SK-N-SH treated with all-trans-retinoic acid at 6 μM for 48 hours (cell line): ENCODE measurements around the gene C4B.

Source experiments
- ATAC-seq: fragments of 200-7000 bp; cut with Tn5 transposase; 3 replicates; pipeline ENCODE4 v1.9.1; 2020; ENCODE audit warnings: mild to moderate bottlenecking, moderate library complexity
- ARNTL ChIP-seq: fragments of 450-650 bp; formaldehyde crosslinking; IDR thresholded peaks from 2 replicates; pipeline ENCODE4 v1.5.0; 2020; ENCODE audit warnings: low read depth, mild to moderate bottlenecking, moderate library complexity, borderline replicate concordance
- BACH2 ChIP-seq: fragments of 250-450 bp; sonication (Bioruptor Pico); IDR thresholded peaks from 2 replicates; pipeline ENCODE4 v1.9.0; 2021; ENCODE audit warnings: mild to moderate bottlenecking, borderline replicate concordance
- CSDC2 ChIP-seq: fragments of 250-450 bp; sonication (Bioruptor Pico); IDR thresholded peaks from 2 replicates; pipeline ENCODE4 v1.5.0; 2020; ENCODE audit warnings: mild to moderate bottlenecking, moderate library complexity
- ESRRG ChIP-seq: fragments of 250-450 bp; sonication (Bioruptor Pico); IDR thresholded peaks from 2 replicates; pipeline ENCODE4 v1.6.1; 2021; ENCODE audit warnings: mild to moderate bottlenecking
- GLIS3 ChIP-seq: fragments of 250-450 bp; sonication (Bioruptor Pico); IDR thresholded peaks from 2 replicates; pipeline ENCODE4 v1.5.0; 2020; ENCODE audit warnings: mild to moderate bottlenecking, moderate library complexity
- ISL1 ChIP-seq: fragments of 250-450 bp; sonication (Bioruptor Pico); IDR thresholded peaks from 2 replicates; pipeline ENCODE4 v2.1.2; 2022; ENCODE audit warnings: mild to moderate bottlenecking, moderate library complexity
- OSR1 ChIP-seq: fragments of 250-450 bp; sonication (Bioruptor Pico); IDR thresholded peaks from 2 replicates; pipeline ENCODE4 v1.8.0; 2022; ENCODE audit warnings: moderate library complexity, mild to moderate bottlenecking, inconsistent platforms
- PPARA ChIP-seq: fragments of 250-450 bp; sonication (Bioruptor Pico); IDR thresholded peaks from 2 replicates; pipeline ENCODE4 v1.5.0; 2020; ENCODE audit warnings: mild to moderate bottlenecking, borderline replicate concordance
- RARB ChIP-seq: fragments of 250-450 bp; sonication (Bioruptor Pico); IDR thresholded peaks from 2 replicates; pipeline ENCODE4 v1.8.0; 2021; ENCODE audit warnings: mild to moderate bottlenecking, moderate library complexity
- SNAI2 ChIP-seq: fragments of 250-450 bp; sonication (Bioruptor Pico); IDR thresholded peaks from 2 replicates; pipeline ENCODE4 v1.5.0; 2020; ENCODE audit warnings: mild to moderate bottlenecking, moderate library complexity
- TCF4 ChIP-seq: fragments of 250-450 bp; sonication (Bioruptor Pico); IDR thresholded peaks from 2 replicates; pipeline ENCODE4 v1.8.0; 2021; ENCODE audit warnings: mild to moderate bottlenecking, moderate library complexity, borderline replicate concordance
- TOX ChIP-seq: fragments of 250-450 bp; sonication (Bioruptor Pico); IDR thresholded peaks from 2 replicates; pipeline ENCODE4 v1.8.0; 2021; ENCODE audit warnings: mild to moderate bottlenecking, moderate library complexity, borderline replicate concordance
- ZC3H10 ChIP-seq: fragments of 250-450 bp; sonication (Bioruptor Pico); IDR thresholded peaks from 2 replicates; pipeline ENCODE4 v1.5.1; 2021; ENCODE audit warnings: mild to moderate bottlenecking, moderate library complexity
- ZFP3 ChIP-seq: fragments of 250-450 bp; sonication (Bioruptor Pico); IDR thresholded peaks from 2 replicates; pipeline ENCODE4 v1.5.0; 2020; ENCODE audit warnings: mild to moderate bottlenecking, moderate library complexity
- ZFP30 ChIP-seq: fragments of 450-650 bp; formaldehyde crosslinking; IDR thresholded peaks from 2 replicates; pipeline ENCODE4 v1.5.0; 2022; ENCODE audit warnings: mild to moderate bottlenecking, moderate library complexity
- ZNF565 ChIP-seq: fragments of 450-650 bp; formaldehyde crosslinking; conservative IDR thresholded peaks from 2 replicates; pipeline ENCODE4 v1.5.0; 2020; ENCODE audit warnings: low read depth, mild to moderate bottlenecking, moderate library complexity
- ZNF70 ChIP-seq: fragments of 450-650 bp; formaldehyde crosslinking; IDR thresholded peaks from 2 replicates; pipeline ENCODE4 v1.5.0; 2020; ENCODE audit warnings: mild to moderate bottlenecking, moderate library complexity
- ZNF8 ChIP-seq: fragments of 450-650 bp; formaldehyde crosslinking; IDR thresholded peaks from 2 replicates; pipeline ENCODE4 v1.5.0; 2020; ENCODE audit warnings: mild to moderate bottlenecking, moderate library complexity
- TF ChIP-seq, protein P1 (sequence below): fragments of 250-450 bp; sonication (Bioruptor Pico); IDR thresholded peaks from 2 replicates; pipeline ENCODE4 v1.5.1; 2021; ENCODE audit warnings: mild to moderate bottlenecking, moderate library complexity
- TF ChIP-seq, protein P2 (sequence below): fragments of 250-450 bp; sonication (Bioruptor Pico); IDR thresholded peaks from 2 replicates; pipeline ENCODE4 v1.8.0; 2021; ENCODE audit warnings: low read depth, mild to moderate bottlenecking, moderate library complexity, borderline replicate concordance
- TF ChIP-seq, protein P3 (sequence below): fragments of 250-450 bp; sonication (Bioruptor Pico); IDR thresholded peaks from 2 replicates; pipeline ENCODE4 v1.5.0; 2020; ENCODE audit warnings: mild to moderate bottlenecking, moderate library complexity

The C4B gene

DNA sequence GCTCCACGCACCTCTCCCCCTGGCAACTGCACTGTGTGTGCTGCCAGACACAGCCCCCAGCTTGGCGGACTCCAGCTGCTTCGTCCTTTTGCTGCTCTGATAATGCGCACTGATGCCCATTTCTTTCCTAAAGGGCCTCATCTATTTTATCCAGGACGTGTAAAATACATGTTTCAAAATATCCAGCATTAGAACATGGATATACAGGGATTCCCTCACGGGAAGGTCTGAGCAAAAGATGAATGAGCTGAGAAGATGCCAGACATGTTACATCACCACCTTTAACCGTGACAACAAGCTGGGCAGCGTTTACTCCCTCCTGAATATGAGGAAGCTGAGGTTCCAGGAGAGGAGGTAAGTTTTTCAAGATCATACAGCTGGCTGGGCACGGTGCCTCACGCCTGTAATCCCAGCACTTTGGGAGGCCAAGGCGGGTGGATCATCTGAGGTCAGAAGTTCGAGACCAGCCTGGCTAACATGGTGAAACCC is 61.8 kb downstream of the C4B start:
- peak; percentile 54 for ATAC-seq
- no peak for TF ChIP-seq ZNF565
- TF ChIP-seq, protein P1, sequence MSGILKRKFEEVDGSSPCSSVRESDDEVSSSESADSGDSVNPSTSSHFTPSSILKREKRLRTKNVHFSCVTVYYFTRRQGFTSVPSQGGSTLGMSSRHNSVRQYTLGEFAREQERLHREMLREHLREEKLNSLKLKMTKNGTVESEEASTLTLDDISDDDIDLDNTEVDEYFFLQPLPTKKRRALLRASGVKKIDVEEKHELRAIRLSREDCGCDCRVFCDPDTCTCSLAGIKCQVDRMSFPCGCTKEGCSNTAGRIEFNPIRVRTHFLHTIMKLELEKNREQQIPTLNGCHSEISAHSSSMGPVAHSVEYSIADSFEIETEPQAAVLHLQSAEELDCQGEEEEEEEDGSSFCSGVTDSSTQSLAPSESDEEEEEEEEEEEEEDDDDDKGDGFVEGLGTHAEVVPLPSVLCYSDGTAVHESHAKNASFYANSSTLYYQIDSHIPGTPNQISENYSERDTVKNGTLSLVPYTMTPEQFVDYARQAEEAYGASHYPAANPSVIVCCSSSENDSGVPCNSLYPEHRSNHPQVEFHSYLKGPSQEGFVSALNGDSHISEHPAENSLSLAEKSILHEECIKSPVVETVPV (CRISPR knock-in tag) = no peak

DNA sequence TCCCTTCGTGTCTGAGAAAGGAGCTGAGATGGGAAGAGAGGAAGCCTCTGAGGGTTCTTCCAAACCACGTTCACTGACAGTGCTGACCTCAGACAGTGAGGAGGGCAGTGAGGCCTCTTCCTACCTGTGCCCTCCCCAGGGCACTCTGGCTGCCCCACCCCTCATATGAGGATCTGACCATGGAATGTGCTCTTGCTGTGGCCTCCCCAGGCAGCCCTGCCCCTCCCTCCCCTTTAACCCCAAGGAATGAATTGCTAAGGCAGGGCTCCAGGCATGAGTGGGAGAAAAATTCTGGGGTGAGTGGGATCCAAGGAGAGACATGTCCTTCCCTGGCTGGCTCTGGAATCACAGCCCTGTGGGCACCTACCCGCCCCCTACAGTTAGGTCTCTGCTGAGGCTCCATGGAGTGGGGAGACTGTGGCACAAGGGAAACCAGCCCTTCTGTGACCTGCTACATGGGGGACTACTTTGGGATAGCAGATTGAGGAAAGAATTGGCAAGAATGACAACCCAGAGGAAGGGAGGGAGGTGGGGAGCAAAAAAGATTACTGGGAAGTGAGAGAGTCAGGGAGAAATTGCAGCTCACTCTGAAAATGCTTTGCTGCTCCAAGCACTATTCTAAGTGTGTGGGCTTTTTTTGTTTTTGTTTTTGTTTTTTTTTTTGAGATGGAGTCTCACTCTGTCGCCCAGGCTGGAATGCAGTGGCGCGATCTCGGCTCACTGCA is 65.1 kb downstream of the C4B start:
- ATAC-seq = no peak
- TF ChIP-seq SNAI2 (CRISPR knock-in tag) = no peak
- TF ChIP-seq, protein P1 (CRISPR knock-in tag) = no peak
- TF ChIP-seq ZFP3 = no peak
- TF ChIP-seq ZNF565 = no peak
- TF ChIP-seq RARB (CRISPR knock-in tag) = no peak
- no peak for TF ChIP-seq ZFP30 (CRISPR knock-in tag)
- no peak for TF ChIP-seq ARNTL (CRISPR knock-in tag)
- TF ChIP-seq, all 23 proteins: peak for 0

DNA sequence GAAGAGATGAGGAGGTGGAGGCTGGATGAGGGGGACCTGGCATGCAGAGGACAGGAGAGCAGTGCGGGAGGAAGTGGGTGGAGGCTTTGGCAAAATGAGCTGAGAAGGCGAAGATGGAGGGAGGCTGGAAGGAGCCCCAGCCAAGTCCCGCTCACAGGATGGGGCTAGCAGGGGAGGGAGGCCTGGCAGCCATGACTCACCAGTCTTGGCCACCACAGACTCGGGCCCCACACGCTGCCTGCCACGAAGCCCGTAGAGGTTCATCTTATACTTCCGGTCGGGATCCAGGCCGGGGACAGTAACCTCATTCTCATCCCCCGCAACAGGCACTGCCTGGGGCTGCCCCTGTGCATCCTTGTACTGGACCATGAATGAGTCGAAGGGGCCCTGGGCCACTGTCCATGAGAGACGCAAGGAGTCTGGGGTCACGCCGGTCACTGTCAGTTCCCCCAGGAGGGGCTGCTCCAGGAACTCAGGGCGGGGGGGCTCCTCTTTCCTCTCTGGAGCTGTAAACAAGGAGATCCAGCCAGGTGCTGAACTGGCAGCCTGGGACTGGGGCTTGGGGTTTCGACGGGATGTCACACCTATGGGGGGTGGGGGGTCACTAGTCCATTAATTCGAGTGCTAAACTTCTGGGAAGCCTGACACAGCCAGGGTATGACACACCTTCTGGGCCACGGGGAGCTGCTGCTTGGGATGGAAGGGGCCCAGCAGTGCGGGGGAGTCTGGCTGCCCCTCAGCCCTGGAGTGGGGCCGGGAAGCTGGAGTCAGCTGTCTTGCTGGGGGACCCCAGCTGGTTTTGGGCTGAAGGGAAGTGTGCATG is 66.8 kb downstream of the C4B start:
- peak; percentile 57; the same call in 1 of the 2 replicates for TF ChIP-seq ZFP3
- no peak for TF ChIP-seq GLIS3 (CRISPR knock-in tag)
- TF ChIP-seq ISL1 (CRISPR knock-in tag) = no peak
- TF ChIP-seq ZNF70 = no peak
- TF ChIP-seq, all 23 proteins: peak for 1
- ATAC-seq = peak; percentile 85

DNA sequence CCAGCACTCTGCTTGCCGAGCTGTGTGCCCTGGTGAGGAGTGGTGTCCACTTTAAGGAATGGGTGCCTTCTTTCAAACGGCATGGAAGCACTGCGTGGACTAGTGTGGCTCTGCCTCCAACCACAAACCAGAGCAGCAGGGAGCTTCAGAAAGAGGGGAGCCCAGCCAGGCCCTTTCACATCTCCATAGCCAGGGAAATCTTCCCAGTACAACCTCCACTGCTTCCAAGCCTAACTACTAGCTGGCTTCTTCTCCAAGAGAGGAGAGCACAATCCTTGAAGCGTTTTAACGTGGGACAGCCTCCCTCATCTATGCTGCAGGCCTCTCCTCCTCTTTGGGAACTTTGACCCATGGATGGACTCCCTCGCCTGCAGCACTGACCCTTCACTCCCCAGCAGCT is 67.9 kb downstream of the C4B start:
- TF ChIP-seq GLIS3 (CRISPR knock-in tag) = no peak
- no peak for TF ChIP-seq PPARA (CRISPR knock-in tag)
- TF ChIP-seq BACH2 (CRISPR knock-in tag) = no peak
- no peak for TF ChIP-seq ZFP3
- TF ChIP-seq, protein P1 (CRISPR knock-in tag) = no peak
- no peak for ATAC-seq

DNA sequence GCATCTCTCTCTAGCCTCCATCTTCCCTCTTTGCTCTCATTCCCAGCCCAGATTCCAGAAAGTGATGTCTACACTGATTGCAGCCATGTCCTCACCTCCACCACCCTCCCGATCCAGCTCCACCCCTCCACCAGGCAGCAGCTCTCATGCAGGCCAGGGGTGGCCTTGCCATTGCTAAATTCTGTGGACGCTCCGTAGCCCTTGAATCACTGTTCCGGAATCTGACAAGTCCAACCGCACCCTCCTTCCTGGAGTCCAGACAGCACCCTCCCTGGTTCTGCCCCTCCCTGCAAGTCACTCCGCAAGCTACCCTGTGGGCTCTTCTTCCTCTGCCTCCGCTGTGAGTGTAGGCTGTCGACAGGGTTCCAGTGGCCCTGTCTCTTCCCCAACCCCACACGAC is 68.3 kb downstream of the C4B start:
- no peak for ATAC-seq
- no peak for TF ChIP-seq ARNTL (CRISPR knock-in tag)
- no peak for TF ChIP-seq OSR1 (CRISPR knock-in tag)
- TF ChIP-seq BACH2 (CRISPR knock-in tag) = no peak
- TF ChIP-seq, protein P2, sequence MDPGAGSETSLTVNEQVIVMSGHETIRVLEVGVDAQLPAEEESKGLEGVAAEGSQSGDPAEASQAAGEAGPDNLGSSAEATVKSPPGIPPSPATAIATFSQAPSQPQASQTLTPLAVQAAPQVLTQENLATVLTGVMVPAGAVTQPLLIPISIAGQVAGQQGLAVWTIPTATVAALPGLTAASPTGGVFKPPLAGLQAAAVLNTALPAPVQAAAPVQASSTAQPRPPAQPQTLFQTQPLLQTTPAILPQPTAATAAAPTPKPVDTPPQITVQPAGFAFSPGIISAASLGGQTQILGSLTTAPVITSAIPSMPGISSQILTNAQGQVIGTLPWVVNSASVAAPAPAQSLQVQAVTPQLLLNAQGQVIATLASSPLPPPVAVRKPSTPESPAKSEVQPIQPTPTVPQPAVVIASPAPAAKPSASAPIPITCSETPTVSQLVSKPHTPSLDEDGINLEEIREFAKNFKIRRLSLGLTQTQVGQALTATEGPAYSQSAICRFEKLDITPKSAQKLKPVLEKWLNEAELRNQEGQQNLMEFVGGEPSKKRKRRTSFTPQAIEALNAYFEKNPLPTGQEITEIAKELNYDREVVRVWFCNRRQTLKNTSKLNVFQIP (CRISPR knock-in tag) = no peak
- TF ChIP-seq ESRRG (CRISPR knock-in tag) = no peak
- no peak for TF ChIP-seq TOX (CRISPR knock-in tag)
- TF ChIP-seq, protein P1 (CRISPR knock-in tag) = no peak
- TF ChIP-seq SNAI2 (CRISPR knock-in tag) = no peak
- TF ChIP-seq PPARA (CRISPR knock-in tag) = no peak
- TF ChIP-seq, protein P3, sequence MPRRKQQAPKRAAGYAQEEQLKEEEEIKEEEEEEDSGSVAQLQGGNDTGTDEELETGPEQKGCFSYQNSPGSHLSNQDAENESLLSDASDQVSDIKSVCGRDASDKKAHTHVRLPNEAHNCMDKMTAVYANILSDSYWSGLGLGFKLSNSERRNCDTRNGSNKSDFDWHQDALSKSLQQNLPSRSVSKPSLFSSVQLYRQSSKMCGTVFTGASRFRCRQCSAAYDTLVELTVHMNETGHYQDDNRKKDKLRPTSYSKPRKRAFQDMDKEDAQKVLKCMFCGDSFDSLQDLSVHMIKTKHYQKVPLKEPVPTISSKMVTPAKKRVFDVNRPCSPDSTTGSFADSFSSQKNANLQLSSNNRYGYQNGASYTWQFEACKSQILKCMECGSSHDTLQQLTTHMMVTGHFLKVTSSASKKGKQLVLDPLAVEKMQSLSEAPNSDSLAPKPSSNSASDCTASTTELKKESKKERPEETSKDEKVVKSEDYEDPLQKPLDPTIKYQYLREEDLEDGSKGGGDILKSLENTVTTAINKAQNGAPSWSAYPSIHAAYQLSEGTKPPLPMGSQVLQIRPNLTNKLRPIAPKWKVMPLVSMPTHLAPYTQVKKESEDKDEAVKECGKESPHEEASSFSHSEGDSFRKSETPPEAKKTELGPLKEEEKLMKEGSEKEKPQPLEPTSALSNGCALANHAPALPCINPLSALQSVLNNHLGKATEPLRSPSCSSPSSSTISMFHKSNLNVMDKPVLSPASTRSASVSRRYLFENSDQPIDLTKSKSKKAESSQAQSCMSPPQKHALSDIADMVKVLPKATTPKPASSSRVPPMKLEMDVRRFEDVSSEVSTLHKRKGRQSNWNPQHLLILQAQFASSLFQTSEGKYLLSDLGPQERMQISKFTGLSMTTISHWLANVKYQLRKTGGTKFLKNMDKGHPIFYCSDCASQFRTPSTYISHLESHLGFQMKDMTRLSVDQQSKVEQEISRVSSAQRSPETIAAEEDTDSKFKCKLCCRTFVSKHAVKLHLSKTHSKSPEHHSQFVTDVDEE = no peak
- TF ChIP-seq CSDC2 = no peak
- TF ChIP-seq ZC3H10 (CRISPR knock-in tag) = no peak
- no peak for TF ChIP-seq ZFP30 (CRISPR knock-in tag)
- TF ChIP-seq TCF4 (CRISPR knock-in tag) = no peak
- TF ChIP-seq ZNF8 (CRISPR knock-in tag) = no peak
